GM12872 (cell line): ENCODE measurements around the gene WDR55.

ENCODE experiments used
- TF ChIP-seq, protein P1 (sequence below): IDR thresholded peaks from 3 replicates; pipeline ENCODE4 v1.5.1; 2011; ENCODE audit warnings: low read depth, mild to moderate bottlenecking, low read length, moderate library complexity; ENCODE audit not compliant: insufficient read depth

Gene WDR55, protein sequence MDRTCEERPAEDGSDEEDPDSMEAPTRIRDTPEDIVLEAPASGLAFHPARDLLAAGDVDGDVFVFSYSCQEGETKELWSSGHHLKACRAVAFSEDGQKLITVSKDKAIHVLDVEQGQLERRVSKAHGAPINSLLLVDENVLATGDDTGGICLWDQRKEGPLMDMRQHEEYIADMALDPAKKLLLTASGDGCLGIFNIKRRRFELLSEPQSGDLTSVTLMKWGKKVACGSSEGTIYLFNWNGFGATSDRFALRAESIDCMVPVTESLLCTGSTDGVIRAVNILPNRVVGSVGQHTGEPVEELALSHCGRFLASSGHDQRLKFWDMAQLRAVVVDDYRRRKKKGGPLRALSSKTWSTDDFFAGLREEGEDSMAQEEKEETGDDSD

GRCh38 chr5:140664359-140665119 lies at the start of gene WDR55:
Gene WDR55, plus strand, starts transcription at chr5:140664904. Its CDS starts 9 bp downstream, at chr5:140664913.
- TF ChIP-seq, protein P1, sequence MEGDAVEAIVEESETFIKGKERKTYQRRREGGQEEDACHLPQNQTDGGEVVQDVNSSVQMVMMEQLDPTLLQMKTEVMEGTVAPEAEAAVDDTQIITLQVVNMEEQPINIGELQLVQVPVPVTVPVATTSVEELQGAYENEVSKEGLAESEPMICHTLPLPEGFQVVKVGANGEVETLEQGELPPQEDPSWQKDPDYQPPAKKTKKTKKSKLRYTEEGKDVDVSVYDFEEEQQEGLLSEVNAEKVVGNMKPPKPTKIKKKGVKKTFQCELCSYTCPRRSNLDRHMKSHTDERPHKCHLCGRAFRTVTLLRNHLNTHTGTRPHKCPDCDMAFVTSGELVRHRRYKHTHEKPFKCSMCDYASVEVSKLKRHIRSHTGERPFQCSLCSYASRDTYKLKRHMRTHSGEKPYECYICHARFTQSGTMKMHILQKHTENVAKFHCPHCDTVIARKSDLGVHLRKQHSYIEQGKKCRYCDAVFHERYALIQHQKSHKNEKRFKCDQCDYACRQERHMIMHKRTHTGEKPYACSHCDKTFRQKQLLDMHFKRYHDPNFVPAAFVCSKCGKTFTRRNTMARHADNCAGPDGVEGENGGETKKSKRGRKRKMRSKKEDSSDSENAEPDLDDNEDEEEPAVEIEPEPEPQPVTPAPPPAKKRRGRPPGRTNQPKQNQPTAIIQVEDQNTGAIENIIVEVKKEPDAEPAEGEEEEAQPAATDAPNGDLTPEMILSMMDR = no peak

GRCh38 chr5:140622301-140622700 lies 42.4 kb upstream of the WDR55 start:
- TF ChIP-seq, protein P1 = no peak

DNA sequence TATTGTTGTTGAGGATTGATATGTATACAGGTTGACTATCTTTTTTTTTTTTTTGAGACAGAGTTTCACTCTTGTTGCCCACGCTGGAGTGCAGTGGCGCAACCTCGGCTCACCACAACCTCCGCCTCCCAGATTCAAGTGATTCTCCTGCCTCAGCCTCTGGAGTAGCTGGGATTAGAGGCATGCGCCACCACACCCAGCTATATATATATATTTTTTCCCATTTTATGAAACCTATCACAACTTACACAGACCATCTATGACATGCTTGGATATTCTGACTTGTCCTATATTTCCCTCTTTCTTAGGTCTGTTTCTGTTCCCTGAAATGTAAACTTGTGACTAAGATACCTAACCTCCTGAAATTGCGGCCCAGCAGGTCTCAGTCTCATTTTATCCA lies 36.7 kb upstream of the WDR55 start:
- TF ChIP-seq, protein P1 = no peak

DNA sequence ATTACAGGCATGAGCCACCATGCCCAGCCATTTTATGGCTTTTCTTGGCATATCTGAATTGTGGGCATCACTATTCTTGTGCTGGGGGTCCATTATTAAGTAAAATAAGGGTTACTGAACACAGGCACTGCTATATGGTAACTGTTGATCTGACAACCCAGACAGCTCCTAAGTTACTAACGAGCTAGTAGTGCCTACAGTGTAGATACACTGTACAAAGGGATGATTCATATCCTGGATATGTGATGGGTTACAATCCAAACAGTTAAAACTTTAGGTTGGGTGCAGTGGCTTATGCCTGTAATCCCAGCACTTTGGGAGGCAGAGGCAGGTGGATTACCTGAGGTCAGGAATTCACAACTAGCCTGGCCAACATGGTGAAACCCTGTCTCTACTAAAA lies 36.0 kb upstream of the WDR55 start:
- TF ChIP-seq, protein P1 = no peak

- TF ChIP-seq, protein P1 = no peak
These were observed 34.2 kb upstream of the WDR55 start for GRCh38 chr5:140630292-140631035.

GRCh38 chr5:140631036-140631417 lies 33.7 kb upstream of the WDR55 start:
- TF ChIP-seq, protein P1 = no peak

- TF ChIP-seq, protein P1 = no peak
These were observed 32.8 kb upstream of the WDR55 start for GRCh38 chr5:140631831-140632365.
